PFSK-1 (cell line): ENCODE data around the gene VPS11.

Experiments used
- POLR2AphosphoS5 ChIP-seq: IDR thresholded peaks from 2 replicates; pipeline ENCODE4 v1.6.1; 2012; ENCODE audit warnings: low read depth, mild to moderate bottlenecking, control low read depth, low read length, moderate library complexity
- SIN3A ChIP-seq: IDR thresholded peaks from 2 replicates; pipeline ENCODE4 v1.6.1; 2012; ENCODE audit warnings: mild to moderate bottlenecking, low read length, moderate library complexity, borderline replicate concordance; ENCODE audit not compliant: insufficient read depth
- TAF1 ChIP-seq: IDR thresholded peaks from 2 replicates; pipeline ENCODE4 v1.6.1; 2012; ENCODE audit warnings: low read length, control low read depth, borderline replicate concordance; ENCODE audit not compliant: insufficient read depth
- TF ChIP-seq, protein P1 (sequence below), 2 experiments: IDR thresholded peaks; 2 replicates each; pipeline versions ENCODE4 v1.6.1 to v1.8.0; 2011 to 2012; ENCODE audit warnings: low read depth in 2 of 2, low read length in 2 of 2, control low read depth in 1 of 2, inconsistent platforms in 1 of 2, mild to moderate bottlenecking in 1 of 2, moderate library complexity in 1 of 2; ENCODE audit not compliant: insufficient read depth in 1 of 2

DNA sequence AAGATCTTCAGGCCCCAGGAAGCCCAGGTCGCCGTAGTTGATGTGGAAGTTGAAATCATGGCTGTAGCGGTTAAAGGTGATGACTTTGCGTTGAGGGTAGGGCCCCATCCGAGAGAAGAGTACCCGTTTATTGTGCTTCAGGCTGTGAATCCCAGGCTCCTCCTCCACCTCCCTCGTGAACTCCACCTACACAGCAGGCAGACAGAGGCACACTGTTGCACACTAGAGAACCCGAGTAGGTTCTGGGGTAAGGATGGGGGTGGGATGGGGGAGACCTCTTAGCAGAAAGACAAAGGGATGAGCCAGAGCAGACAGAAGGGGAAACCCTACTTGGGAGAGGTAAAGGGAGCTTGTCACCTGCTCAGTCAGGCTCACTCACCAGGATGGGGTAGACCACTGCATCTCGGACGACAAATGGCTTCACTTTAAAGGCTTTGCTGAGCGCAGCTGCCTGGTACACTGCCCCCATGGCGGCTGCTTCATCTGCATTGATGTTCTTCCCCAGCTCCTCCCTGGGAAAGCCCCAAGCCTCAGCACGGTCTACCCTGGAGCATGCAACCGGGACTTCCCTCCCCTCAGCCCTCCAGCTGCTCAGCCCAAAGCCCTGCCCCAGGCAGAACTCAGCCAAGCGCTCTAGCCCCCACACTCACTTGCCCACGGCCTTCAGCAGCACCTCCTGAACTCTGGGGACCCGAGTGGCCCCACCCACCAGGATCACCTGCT, 16.0 kb upstream of the VPS11 start:
- TF ChIP-seq TAF1: no peak
- TF ChIP-seq POLR2AphosphoS5: no peak
- TF ChIP-seq, protein P1, sequence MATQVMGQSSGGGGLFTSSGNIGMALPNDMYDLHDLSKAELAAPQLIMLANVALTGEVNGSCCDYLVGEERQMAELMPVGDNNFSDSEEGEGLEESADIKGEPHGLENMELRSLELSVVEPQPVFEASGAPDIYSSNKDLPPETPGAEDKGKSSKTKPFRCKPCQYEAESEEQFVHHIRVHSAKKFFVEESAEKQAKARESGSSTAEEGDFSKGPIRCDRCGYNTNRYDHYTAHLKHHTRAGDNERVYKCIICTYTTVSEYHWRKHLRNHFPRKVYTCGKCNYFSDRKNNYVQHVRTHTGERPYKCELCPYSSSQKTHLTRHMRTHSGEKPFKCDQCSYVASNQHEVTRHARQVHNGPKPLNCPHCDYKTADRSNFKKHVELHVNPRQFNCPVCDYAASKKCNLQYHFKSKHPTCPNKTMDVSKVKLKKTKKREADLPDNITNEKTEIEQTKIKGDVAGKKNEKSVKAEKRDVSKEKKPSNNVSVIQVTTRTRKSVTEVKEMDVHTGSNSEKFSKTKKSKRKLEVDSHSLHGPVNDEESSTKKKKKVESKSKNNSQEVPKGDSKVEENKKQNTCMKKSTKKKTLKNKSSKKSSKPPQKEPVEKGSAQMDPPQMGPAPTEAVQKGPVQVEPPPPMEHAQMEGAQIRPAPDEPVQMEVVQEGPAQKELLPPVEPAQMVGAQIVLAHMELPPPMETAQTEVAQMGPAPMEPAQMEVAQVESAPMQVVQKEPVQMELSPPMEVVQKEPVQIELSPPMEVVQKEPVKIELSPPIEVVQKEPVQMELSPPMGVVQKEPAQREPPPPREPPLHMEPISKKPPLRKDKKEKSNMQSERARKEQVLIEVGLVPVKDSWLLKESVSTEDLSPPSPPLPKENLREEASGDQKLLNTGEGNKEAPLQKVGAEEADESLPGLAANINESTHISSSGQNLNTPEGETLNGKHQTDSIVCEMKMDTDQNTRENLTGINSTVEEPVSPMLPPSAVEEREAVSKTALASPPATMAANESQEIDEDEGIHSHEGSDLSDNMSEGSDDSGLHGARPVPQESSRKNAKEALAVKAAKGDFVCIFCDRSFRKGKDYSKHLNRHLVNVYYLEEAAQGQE (IDR thresholded peaks at IDR 0.05; ENCODE audit: insufficient read depth in 1 of 2, low read depth in 2 of 2, low read length in 2 of 2): no peak
- no peak for TF ChIP-seq SIN3A
